K562 (cell line): ENCODE measurements around the gene OSBP2.

Source experiments
- EP300 ChIP-seq: IDR thresholded peaks from 2 replicates; pipeline ENCODE4 v1.6.1; 2012; ENCODE audit warnings: low read length, improper control_type of control experiment
- ERF ChIP-seq: fragments of 450-650 bp; formaldehyde crosslinking; IDR thresholded peaks from 2 replicates; pipeline ENCODE4 v1.4.0; 2020; ENCODE audit warnings: mild to moderate bottlenecking, mixed read lengths
- NRF1 ChIP-seq, 2 experiments: fragments of 450-650 bp; IDR thresholded peaks in 1 of 2; conservative IDR thresholded peaks in 1 of 2; 2 replicates each; pipeline ENCODE4 v1.6.1; 2014; ENCODE audit warnings: mild to moderate bottlenecking in 2 of 2
- POLR2A ChIP-seq: fragments of 450-650 bp; conservative IDR thresholded peaks from 2 replicates; pipeline ENCODE4 v1.6.1; 2016
- ZKSCAN8 ChIP-seq: fragments of 200-800 bp; sonication (Bioruptor generic); IDR thresholded peaks from 2 replicates; pipeline ENCODE4 v1.6.1; 2016; ENCODE audit warnings: missing genetic modification characterization, missing compliant biosample characterization
- ZNF584 ChIP-seq: fragments of 200-800 bp; sonication (Bioruptor generic); IDR thresholded peaks from 2 replicates; pipeline ENCODE4 v1.6.1; 2016; ENCODE audit warnings: low read depth, mild to moderate bottlenecking, missing genetic modification characterization, missing compliant biosample characterization

DNA sequence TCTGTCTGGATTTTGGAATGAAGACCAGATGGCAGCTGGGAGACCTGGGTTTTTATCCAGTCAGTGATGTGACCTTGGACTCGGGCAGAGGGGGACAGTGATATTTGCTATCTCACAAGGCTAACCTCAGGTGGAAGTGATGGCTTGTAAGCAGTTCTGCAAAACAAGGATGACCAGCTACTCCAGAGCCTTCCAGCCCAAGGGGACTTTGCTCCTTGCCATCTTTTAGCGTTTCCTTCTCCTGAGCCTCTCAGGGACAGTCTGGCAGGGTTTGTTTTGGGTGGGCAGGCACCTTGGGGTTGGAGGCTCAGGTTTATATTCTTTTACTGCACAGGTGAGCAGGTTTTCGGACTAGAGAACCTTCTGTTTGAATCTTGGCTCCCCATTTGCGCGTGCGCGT is 9.5 kb upstream of the OSBP2 start:
- no peak for TF ChIP-seq EP300
- TF ChIP-seq ERF (CRISPR knock-in tag), result no peak
- no peak for TF ChIP-seq NRF1 (conservative IDR thresholded peaks at IDR 0.05 in 1 of 2, IDR thresholded peaks at IDR 0.05 in 1 of 2)
- no peak for TF ChIP-seq ZNF584 (CRISPR knock-in tag)
- TF ChIP-seq POLR2A, result no peak
- no peak for TF ChIP-seq ZKSCAN8
